GM19468 (cell line): ENCODE results near the gene NCF4.

Experiments
- ATAC-seq: cut with Tn5 transposase; IDR thresholded peaks from one replicate; pipeline ENCODE4 v1.9.1; 2021; ENCODE audit warnings: mild to moderate bottlenecking, moderate library complexity, moderate number of reproducible peaks; ENCODE audit not compliant: unreplicated experiment; ENCODE audit errors: extremely low read depth

NCF4 gene

GRCh38 chr22:36860821-36861659, at the start of gene NCF4:
TSS of gene NCF4 (plus strand) at chr22:36861006. CDS start at chr22:36861172, 166 bp downstream.
- peak; percentile 60 for ATAC-seq

- no peak for ATAC-seq
Observed at GRCh38 chr22:36811094-36811800, 49.6 kb upstream of the NCF4 start.

GRCh38 chr22:36814801-36815200, 46.0 kb upstream of the NCF4 start:
- no peak for ATAC-seq

- ATAC-seq: no peak
Observed at GRCh38 chr22:36815558-36816338, 45.1 kb upstream of the NCF4 start.

GRCh38 chr22:36816339-36816635, 44.5 kb upstream of the NCF4 start:
- no peak for ATAC-seq

DNA sequence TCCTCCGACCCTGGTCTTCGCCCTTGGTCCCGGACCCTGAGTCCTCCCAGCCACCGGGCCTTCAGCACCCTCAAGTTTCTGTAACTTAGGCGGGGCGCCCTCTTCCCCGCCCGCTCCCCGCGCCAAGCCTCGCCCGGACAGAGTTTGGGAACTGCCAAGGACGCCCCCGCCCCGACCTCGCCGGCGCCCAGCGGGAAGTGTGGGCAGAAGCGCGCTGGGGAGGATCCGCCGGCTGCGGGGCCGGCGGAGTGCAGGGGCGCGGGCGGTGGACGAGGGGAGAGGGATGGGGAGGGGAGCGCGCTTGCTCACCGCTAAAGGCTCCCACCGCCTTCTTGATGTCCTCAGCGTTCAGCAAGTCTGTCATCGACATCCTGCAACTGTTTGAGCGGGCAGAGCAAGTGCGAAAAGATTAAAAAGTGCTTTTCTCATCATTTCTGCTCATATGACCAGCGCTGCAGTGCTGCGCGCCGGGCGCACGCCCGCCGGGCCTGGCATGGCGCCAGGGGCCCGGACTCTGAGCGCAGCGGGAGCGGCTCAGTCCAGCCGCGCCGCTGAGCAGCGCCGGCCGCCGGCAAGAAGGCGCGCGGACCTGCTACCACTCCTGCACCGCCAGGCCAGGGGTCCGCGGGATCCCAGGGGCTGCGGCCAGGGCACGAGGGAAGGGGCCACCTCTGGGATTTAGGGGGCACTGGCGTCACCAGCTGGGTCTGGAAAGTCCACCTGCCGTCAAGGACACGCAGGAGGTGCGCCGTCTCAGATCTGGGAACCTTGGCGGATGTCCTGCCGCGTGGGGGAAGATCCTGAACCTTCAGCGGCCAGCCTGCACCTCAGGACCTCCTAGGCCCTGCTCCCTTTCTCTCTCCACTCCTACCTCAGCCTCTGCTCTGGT, 43.9 kb upstream of the NCF4 start, which contains the start of gene PVALB:
PVALB (minus strand) TSS at position 400 of the 889 bp plus-strand sequence; CDS start at position 370, 30 bp downstream.
- ATAC-seq: no peak

GRCh38 chr22:36817525-36817848, 43.3 kb upstream of the NCF4 start:
- no peak for ATAC-seq

- ATAC-seq: no peak
Observed at GRCh38 chr22:36818010-36818642, 42.7 kb upstream of the NCF4 start.

DNA sequence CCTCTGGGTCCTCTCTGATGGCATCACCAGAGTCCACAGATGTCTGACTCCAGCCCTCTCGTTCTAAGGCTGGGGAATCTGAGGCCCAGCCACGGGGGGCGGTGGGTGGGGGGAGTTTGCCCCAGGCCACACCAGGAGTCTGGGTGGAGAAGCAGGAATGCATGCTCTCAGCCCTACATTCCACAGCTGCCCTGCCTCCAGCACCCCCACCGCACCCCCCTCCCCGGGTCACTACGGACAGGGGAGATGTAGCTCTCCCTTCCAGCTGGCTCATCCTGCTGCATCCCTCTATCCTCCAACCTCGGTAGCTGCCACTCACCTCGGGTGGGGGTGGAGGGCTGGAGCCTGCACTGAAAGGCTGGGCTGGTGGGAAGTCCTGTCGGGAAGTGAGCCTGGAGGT, 41.7 kb upstream of the NCF4 start:
- no peak for ATAC-seq

GRCh38 chr22:36822581-36822980, 38.2 kb upstream of the NCF4 start:
- no peak for ATAC-seq

- no peak for ATAC-seq
Observed at GRCh38 chr22:36823186-36823839, 37.5 kb upstream of the NCF4 start.

DNA sequence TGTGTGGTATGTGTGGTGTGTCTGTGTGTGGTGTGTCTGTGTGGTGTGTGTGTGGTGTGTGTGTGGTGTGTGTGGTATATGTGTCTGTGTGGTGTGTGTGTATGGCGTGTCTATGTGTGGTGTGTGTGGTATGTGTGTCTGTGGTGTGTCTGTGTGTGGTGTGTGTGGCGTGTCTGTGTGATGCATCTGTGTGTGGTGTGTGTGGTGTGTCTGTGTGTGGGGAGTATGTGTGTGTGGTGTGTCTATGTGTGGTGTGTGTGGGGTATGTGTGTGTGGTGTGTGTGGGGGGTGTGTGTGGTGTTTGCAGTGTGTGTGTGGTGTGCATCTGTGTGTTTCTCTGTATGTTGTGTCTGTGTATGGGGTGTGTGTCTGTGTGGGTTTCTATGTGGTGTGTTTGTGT, 36.2 kb upstream of the NCF4 start:
- ATAC-seq: no peak

DNA sequence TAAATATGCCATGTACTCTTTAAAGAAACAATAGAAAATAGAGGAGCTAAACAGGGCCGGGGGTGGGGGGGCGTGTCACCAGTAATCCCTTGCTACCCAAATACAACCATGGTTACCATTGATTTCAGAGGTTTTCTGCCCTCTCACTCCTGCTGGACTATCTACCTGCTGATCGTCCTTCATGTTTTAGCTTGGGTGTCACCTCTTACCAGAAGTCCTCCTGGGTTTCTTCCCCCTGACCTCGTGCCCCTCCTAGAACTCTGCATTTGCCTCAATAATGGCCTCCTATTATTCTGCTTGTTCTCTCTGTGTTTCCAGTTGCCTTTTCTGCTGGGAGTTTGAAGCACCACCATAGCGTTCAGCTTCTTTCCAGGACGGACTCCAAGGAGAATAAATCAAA, 34.5 kb upstream of the NCF4 start:
- no peak for ATAC-seq

DNA sequence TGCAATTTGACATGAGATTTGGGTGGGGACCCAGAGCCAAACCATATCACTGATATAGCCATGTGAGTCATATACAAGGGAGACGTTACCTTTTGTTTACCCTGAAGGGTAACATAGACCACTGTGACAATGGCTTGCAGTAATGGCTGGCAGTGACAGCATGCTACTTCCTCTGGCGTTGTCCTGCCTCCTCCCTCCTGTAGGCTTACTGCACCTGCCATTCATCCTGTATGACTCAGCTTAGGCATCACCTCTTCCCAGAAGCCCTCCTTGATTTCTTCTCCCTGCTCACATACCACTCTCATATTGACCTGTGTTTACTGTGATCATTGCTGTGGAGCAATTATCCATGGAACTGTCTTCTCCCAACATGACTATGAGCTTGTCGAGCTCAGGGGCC, 32.0 kb upstream of the NCF4 start:
- no peak for ATAC-seq

GRCh38 chr22:36829370-36830002, 31.3 kb upstream of the NCF4 start:
- no peak for ATAC-seq

- no peak for ATAC-seq
Observed at GRCh38 chr22:36830601-36831000, 30.2 kb upstream of the NCF4 start.

DNA sequence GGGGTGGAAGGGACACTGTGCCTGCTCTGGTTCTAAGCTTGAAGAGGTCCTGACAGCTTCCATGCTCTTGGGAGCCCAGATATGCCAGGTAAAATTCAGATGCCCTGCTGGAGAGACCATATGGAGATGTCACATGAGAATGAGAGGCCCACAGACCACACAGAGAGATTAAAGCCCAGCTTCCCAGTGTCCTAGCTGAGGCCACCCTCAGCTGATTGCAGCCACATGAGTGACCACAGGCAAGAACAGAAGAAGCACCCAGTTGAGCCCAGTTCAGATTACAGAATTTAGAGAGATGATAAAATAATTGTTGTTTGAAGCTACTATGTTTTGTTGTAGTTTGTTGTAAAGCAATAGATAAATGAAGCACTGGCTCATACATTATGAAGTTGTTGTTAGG, 29.6 kb upstream of the NCF4 start:
- no peak for ATAC-seq

- ATAC-seq: no peak
Observed at GRCh38 chr22:36831717-36832116, 29.1 kb upstream of the NCF4 start.

DNA sequence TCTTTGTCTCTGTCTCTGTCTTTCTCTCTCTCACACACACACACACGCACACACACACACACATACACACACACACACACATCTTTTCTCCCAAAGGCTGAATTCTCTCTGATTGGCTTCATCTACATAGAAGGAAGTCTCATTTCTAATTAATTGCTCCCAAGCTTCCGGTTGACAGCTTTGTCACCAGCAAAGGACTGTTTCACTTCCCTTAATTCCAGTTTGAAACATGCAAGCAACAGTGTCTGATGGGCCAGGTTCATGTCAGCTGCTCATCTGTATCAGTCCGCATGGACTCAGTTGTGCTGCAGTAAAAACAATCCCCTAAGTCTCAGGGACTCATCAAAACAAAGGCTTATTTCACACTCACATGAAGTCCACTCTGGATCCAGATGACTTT, 27.7 kb upstream of the NCF4 start:
- no peak for ATAC-seq
